HUES64 (cell line): ENCODE results near the gene ARMC9.
A peak's percentile ranks its signal among the peaks of the same experiment; 100 is the strongest.

Experiments used
- H3K27ac ChIP-seq: 2 replicates; pipeline ENCODE4 v1.7.0; 2013; ENCODE audit warnings: low read depth, low read length, inconsistent platforms
- H3K27me3 ChIP-seq: 2 replicates; pipeline ENCODE4 v1.6.1; 2013; ENCODE audit warnings: mild to moderate bottlenecking, low read length; ENCODE audit not compliant: insufficient read depth
- H3K36me3 ChIP-seq: 2 replicates; pipeline ENCODE4 v1.6.1; 2013; ENCODE audit warnings: mild to moderate bottlenecking, low read length; ENCODE audit not compliant: insufficient read depth
- H3K4me1 ChIP-seq: 2 replicates; pipeline ENCODE4 v1.6.1; 2013; ENCODE audit warnings: mild to moderate bottlenecking, low read length, moderate library complexity; ENCODE audit not compliant: insufficient read depth
- H3K4me3 ChIP-seq: 2 replicates; pipeline ENCODE4 v1.5.1; 2013; ENCODE audit warnings: mild to moderate bottlenecking, low read length, moderate library complexity
- H3K9ac ChIP-seq: 2 replicates; pipeline ENCODE4 v1.6.1; 2013; ENCODE audit warnings: mild to moderate bottlenecking, low read depth, low read length
- H3K9me3 ChIP-seq: 2 replicates; pipeline ENCODE4 v1.6.1; 2013; ENCODE audit warnings: low read depth, low read length; ENCODE audit not compliant: insufficient read depth
- WGBS: fragments of 150-250, 120-280 bp; methylation state at CpG from one replicate; pipeline ENCODE4 v1.1.7; 2013; ENCODE audit warnings: missing lambda C conversion rate; 5-methylcytosine and 5-hydroxymethylcytosine counted together

The ARMC9 gene

DNA sequence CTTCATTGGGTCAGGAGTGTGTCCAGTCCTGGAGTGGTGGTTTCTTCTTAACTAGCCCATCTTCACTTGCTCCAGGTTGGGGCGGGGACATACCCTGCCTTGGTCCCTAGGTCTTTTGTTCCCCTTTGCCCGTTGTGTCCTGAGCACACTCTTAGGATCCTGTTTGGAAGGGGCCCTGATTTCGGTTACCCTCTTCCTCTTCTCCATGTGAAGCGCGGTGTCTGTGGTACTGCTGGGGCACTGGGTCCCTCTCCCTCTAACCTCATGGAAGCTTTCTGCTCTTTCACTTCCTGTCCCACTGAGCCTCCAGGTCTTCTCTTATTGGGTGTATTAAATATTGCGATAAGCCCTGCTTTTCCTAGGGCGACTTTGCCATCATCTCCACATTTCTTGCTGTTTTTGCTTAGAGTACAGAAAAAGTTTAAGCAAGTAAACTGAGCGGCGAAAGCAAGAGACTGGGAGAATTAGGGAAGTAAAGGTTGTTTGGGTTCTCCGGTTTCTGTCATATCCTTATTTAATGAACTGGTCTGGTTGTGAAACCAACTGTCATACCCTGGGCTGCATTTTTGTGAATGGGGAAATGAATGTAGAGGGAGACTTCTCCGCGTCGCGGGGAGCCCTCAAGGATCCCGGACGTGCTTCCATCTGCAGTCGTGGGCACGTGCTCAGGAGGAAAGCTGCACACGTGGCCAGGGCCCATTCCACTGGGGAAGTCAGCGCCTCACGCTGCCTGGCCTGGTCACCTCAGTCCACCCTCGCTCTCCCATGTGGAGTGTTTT is 123.3 kb downstream of the ARMC9 start:
- H3K4me1 ChIP-seq, result 0 out of 2 replicates have a peak, but pooled peaks cover 3% of the 10 kb centered on the region
- H3K27ac ChIP-seq, result peak overlapping the region; percentile 25; the same call in 1 of the 2 replicates
- 93% methylated on average over 22 of the region's 22 CpGs for WGBS
- H3K36me3 ChIP-seq, result 0 out of 2 replicates have a peak, but pooled peaks cover 3% of the 10 kb centered on the region
- H3K4me3 ChIP-seq, result no peak overlapping the region
- no peak overlapping the region for H3K9ac ChIP-seq
- H3K9me3 ChIP-seq, result no peaks in the 10 kb centered on the region
- no peaks in the 10 kb centered on the region for H3K27me3 ChIP-seq

DNA sequence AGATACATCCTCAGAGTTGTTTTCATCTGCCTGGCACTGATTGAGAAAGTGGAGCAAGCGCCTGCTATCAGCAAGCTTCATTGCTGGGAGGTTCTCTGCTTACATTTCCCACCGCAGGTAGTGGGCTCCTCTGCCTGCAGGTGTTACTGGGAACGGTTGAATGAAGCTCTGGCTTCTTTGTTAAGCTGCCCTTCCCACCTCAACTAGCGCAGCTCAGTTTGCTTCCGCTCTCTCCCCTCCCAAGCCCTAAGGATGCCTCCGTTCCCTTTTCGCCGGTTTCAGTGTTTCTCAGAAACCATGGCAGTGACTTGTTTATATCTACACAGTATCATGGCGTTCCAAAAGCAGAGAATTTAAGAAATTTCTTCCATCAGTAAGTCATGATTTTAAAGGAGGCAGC is 124.9 kb downstream of the ARMC9 start:
- Histone ChIP-seq H3K4me1 (0 out of 2 replicates have a peak, but pooled peaks cover 3% of the 10 kb centered on the region), H3K9ac (no peak overlapping the region), H3K36me3 (0 out of 2 replicates have a peak, but pooled peaks cover 3% of the 10 kb centered on the region), H3K9me3 (no peaks in the 10 kb centered on the region), H3K27ac (no peak overlapping the region), H3K4me3 (no peak overlapping the region), H3K27me3 (no peaks in the 10 kb centered on the region)
- WGBS, result 82% methylated on average over 9 of the region's 9 CpGs

DNA sequence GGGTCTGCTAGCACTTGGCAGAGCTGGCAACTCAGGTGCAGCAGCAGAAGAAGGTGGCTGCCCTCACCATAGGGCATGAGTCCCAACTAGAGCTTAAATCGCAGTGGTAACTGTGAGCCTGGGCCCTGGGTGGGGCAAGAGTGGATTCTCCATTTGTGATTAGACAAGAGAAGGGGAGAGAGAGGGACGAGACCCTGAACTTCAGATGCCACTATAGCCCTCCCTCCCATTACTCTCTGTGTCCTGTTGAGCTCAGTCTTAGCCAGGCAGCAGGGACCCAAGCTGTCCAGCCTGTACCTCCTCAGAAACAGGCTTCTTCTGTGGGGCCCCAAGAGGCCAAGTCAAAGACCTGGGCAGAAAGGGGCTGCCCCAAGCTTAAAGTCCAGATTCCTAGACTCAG is 127.4 kb downstream of the ARMC9 start:
- no peaks in the 10 kb centered on the region for H3K27me3 ChIP-seq
- no peak overlapping the region for H3K9ac ChIP-seq
- H3K4me1 ChIP-seq, result 0 out of 2 replicates have a peak, but pooled peaks cover 3% of the 10 kb centered on the region
- no peak overlapping the region for H3K27ac ChIP-seq
- H3K4me3 ChIP-seq, result no peak overlapping the region
- H3K36me3 ChIP-seq, result no peaks in the 10 kb centered on the region
- H3K9me3 ChIP-seq, result no peaks in the 10 kb centered on the region
- WGBS, result 100% methylated on average over 1 of the region's 2 CpGs

DNA sequence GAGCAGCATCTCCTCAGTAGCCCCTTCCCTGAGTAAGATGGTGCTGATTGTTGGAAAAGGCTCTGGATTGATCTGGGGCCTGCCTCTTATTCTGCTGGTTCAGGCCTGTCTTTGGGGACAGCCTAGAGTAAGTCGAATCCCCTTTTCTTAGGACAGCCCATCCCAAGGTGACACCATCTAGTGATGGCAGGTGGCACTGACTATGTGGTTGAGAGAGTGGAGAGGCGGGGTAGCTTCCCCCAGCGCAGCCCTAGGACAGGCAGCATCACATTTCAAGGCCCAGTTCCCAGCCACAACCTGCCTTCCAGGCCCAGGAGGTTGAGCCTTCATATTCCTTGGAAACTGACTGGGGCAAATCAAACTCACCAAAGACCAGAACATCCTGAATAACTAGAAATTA is 128.0 kb downstream of the ARMC9 start:
- no peak overlapping the region for H3K4me3 ChIP-seq
- no peak overlapping the region for H3K9ac ChIP-seq
- H3K9me3 ChIP-seq, result no peaks in the 10 kb centered on the region
- no peak overlapping the region for H3K27ac ChIP-seq
- H3K36me3 ChIP-seq, result no peaks in the 10 kb centered on the region
- WGBS, result 63% methylated on average over 3 of the region's 3 CpGs
- no peaks in the 10 kb centered on the region for H3K27me3 ChIP-seq
- H3K4me1 ChIP-seq, result 0 out of 2 replicates have a peak, but pooled peaks cover 3% of the 10 kb centered on the region

DNA sequence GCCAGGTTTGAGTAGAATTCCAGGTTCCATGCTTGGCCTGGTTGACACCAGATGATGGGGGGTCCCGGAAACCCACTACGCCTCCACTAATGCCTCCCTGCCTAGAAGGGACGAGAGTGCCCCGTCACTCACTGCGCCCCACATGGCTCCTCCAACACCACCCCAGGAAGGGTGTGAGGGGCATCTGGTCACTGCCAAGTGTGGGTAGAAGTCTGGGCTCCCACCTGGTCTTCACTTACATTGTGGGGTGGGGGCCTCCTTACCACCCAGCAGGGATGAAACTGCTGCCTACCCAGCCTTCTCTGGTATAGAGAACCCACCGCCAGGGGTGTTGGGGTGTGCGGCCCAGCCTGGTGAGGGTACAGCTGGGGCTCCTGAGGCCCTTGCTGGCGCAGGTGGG is 131.9 kb downstream of the ARMC9 start:
- Histone ChIP-seq H3K9me3 (no peaks in the 10 kb centered on the region), H3K4me1 (0 out of 2 replicates have a peak, but pooled peaks cover 3% of the 10 kb centered on the region), H3K4me3 (no peak overlapping the region), H3K36me3 (peaks cover 8% of the 10 kb centered on the region; the same call in 1 of the 2 replicates), H3K9ac (no peak overlapping the region), H3K27ac (no peak overlapping the region), H3K27me3 (no peaks in the 10 kb centered on the region)
- 95% methylated on average over 8 of the region's 8 CpGs for WGBS

DNA sequence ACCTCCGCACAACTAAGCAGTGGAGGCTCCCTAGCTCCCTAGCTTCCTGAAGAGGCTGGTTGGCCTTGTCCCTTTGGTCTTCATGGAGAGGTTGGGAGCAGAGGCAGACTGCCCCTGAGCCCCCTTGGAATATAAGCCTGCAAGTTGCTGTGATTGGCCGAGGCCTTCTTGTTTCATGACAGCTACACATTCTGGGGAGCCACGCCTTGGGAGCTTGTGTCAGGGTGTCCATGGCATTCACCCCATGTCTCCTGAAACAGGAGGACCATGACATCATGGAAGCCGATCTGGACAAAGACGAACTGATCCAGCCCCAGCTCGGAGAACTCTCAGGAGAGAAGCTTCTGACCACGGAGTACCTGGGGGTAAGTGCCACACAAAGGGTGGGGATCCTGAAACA is 133.1 kb downstream of the ARMC9 start:
- Histone ChIP-seq H3K4me3 (no peak overlapping the region), H3K4me1 (0 out of 2 replicates have a peak, but pooled peaks cover 2% of the 10 kb centered on the region), H3K9ac (no peak overlapping the region), H3K36me3 (peaks cover 8% of the 10 kb centered on the region; the same call in 1 of the 2 replicates), H3K27ac (no peak overlapping the region), H3K27me3 (no peaks in the 10 kb centered on the region), H3K9me3 (no peaks in the 10 kb centered on the region)
- WGBS, result 81% methylated on average over 7 of the region's 7 CpGs

DNA sequence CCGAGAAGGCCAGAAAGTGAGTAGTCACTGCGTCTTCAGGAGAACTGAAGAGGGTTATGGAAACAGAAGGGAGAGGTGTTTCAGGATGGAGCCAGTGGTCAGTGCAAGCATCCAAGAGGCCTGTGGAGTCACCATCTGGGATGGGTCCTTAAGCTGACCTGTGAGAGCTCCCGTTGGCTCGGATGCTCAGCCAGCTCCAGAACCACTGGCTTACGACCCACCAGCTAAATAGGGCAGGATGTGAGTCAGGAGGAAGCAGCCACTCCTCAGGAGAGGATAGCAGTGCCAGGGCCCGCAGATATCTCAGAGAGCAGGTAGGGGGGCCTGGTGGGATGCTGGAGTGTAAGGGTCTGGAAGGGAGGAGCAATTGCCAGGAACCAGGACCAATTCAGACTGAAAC is 134.0 kb downstream of the ARMC9 start:
- no peaks in the 10 kb centered on the region for H3K4me1 ChIP-seq
- H3K27ac ChIP-seq, result no peak overlapping the region
- H3K36me3 ChIP-seq, result peaks cover 8% of the 10 kb centered on the region; the same call in 1 of the 2 replicates
- no peak overlapping the region for H3K4me3 ChIP-seq
- WGBS, result 96% methylated on average over 6 of the region's 6 CpGs
- no peak overlapping the region for H3K9ac ChIP-seq
- H3K27me3 ChIP-seq, result no peaks in the 10 kb centered on the region
- H3K9me3 ChIP-seq, result no peaks in the 10 kb centered on the region

DNA sequence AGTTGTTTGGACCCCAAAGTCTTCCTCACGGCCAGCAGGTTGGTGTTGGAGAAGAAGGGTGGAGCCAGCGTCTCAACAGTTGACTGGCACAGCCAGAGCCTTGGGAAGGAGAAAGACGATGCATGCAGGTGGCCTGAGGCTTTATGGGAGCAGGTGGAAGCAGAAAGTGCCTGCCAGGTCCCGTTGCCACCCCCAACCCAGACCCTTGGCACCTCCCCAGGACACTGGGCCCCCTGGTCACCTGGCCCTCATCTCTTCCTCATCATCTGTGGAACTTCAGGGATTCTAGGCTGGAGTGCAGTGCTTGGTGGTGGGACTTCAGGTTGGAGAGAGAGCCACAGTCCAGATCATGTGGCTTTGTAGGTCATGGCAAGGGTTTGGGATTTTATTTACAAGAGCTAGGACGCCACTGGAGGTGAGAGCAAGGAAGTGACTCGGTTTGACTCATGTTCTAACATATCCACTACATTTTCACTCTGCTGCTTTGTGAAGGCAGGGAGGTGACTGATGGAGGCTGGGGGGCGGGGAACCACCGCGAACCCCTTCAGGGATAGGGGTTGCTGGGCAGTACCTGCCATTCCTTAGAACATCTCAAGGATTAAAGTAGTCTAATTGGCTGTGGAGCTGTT is 134.6 kb downstream of the ARMC9 start:
- no peaks in the 10 kb centered on the region for H3K4me1 ChIP-seq
- no peak overlapping the region for H3K4me3 ChIP-seq
- H3K36me3 ChIP-seq, result peaks cover 8% of the 10 kb centered on the region; the same call in 1 of the 2 replicates
- no peaks in the 10 kb centered on the region for H3K27me3 ChIP-seq
- H3K9me3 ChIP-seq, result no peaks in the 10 kb centered on the region
- WGBS, result 98% methylated on average over 7 of the region's 9 CpGs
- no peak overlapping the region for H3K27ac ChIP-seq
- no peak overlapping the region for H3K9ac ChIP-seq

DNA sequence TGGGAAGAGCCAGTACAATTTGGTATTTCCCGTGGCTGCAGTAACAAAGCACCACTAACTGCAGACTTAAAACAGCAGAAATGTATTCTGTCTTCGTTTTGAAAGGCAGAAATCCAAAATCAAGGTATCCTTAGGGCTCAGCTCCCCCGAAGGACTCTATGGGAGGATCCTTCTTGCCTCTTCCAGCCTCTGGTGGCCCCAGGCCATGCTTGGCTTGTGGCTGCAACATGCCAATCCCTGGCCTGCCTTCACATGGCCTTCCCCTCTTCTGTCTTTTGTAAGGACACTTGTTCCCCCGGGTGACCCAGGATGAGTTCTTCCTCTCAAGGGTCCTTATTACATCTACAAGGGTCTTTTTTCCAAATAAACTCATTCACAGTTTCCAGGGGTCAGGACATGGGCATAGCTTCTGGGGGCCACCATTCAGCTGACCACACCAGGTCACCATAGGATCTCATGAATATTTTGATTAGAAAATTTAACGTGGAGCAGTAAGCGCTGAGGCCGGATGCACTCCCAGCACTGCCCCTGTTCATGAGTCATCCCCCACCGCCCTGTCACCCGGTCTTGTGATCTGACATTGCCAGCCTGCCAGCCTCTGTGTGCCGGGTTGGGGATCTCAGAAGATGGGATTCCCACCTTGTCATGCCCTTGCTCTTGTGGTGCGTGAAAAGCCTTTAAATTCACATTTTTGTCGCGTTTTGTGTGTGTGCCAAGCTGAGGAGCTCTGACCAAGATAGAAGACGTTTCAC is 135.9 kb downstream of the ARMC9 start:
- WGBS, result 91% methylated on average over 14 of the region's 14 CpGs
- no peaks in the 10 kb centered on the region for H3K27me3 ChIP-seq

DNA sequence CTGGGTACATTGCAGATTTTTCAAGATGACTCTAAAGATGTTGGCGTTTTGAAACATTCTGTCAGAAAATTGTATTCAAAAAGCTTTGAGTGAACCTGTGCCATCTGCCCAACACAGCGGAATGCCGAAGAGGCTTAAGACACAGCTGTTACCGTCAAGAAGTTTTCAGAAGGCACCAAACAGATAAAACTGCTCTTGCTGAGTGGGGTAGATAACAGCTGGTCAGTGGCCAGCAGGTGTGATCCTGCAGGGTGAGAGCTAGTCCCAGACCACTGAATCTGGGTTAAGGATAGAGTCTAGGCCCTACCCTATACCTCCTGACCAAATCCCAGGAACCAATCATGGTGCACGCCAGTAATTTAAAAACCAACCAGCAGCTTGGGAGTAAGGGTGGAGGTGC is 136.6 kb downstream of the ARMC9 start:
- no peak overlapping the region for H3K27ac ChIP-seq
- no peaks in the 10 kb centered on the region for H3K4me1 ChIP-seq
- H3K9me3 ChIP-seq, result no peaks in the 10 kb centered on the region

More for the DNA sequence above, 135.9 kb downstream of the ARMC9 start:
- Histone ChIP-seq H3K9ac (no peak overlapping the region), H3K27ac (no peak overlapping the region), H3K36me3 (peaks cover 8% of the 10 kb centered on the region; the same call in 1 of the 2 replicates), H3K9me3 (no peaks in the 10 kb centered on the region), H3K4me1 (no peaks in the 10 kb centered on the region), H3K4me3 (no peak overlapping the region)

DNA sequence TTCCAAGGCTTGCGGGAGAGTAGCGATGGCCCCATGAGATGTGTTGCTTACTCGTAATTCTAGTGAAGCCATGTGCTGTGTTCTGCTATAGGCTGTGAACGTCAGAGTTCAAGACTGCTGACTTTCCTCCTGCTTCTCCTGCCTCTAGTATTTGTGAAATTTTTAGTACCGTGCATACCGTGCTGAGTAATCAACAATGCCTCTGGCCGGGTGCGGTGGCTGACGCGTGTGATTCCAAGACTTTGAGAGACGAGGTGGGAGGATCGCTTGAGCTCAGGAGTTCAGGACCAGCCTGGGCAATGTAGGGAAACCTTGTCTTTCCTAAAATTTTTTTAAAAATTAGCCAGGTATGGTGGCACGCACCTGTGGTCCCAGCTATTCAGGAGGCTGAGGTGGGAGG is 137.2 kb downstream of the ARMC9 start:
- no peaks in the 10 kb centered on the region for H3K4me1 ChIP-seq
- H3K4me3 ChIP-seq, result no peak overlapping the region
- H3K36me3 ChIP-seq, result peaks cover 8% of the 10 kb centered on the region; the same call in 1 of the 2 replicates
- no peak overlapping the region for H3K27ac ChIP-seq
- whole genome bisulfite sequencing, result 95% methylated on average over 13 of the region's 13 CpGs
- H3K27me3 ChIP-seq, result no peaks in the 10 kb centered on the region
- no peak overlapping the region for H3K9ac ChIP-seq
- no peaks in the 10 kb centered on the region for H3K9me3 ChIP-seq

More for the DNA sequence above, 136.6 kb downstream of the ARMC9 start:
- Histone ChIP-seq H3K36me3 (peaks cover 8% of the 10 kb centered on the region; the same call in 1 of the 2 replicates), H3K9ac (no peak overlapping the region), H3K4me3 (no peak overlapping the region), H3K27me3 (no peaks in the 10 kb centered on the region)
- WGBS, result 87% methylated on average over 5 of the region's 5 CpGs
